Measurements from ENCODE around the gene TCP10L.
"Not testable (repeated sequence)": the region's sequence is repeated elsewhere in the genome, so short reads cannot be mapped to it uniquely, and the experiment has no call there.

TCP10L gene, protein sequence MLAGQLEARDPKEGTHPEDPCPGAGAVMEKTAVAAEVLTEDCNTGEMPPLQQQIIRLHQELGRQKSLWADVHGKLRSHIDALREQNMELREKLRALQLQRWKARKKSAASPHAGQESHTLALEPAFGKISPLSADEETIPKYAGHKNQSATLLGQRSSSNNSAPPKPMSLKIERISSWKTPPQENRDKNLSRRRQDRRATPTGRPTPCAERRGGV

GRCh38 chr21:32585042-32585710, at the start of gene TCP10L:
Gene TCP10L, minus strand, starts transcription at chr21:32585523. Its CDS starts 1,219 bp downstream, at chr21:32584304.
- no peak for DNase-seq (ENCODE audit: low spot score)
- TF ChIP-seq CTCF (IDR thresholded peaks at IDR 0.05; ENCODE audit: extremely low read depth, missing control alignments), result no peak

- TF ChIP-seq CTCF (IDR thresholded peaks at IDR 0.05; ENCODE audit: extremely low read depth, missing control alignments), result no peak
Observed at GRCh38 chr21:32626621-32627196, 41.4 kb upstream of the TCP10L start.

DNA sequence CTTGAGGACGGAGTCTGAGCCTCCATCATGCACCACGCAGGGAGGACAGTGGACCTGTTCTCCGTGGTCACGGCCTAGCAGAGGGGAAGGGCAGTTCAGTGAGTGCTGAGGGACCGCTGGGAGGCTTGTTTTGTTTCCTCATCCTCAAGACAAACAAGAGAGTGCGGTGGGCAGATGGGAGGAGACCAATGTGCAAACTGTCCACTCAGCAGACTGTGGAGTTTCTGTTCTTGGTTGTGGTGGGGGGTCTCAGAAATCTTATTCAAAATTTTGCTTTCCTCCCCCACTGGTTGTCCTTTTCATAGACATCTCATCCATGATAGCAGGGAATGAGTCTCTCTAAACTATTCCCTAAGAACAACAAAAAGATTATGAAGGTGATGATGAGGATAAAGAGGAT, 32.9 kb upstream of the TCP10L start:
- not testable (repeated sequence) for DNase-seq (ENCODE audit: low spot score)

More at GRCh38 chr21:32626621-32627196, 41.4 kb upstream of the TCP10L start:
- DNase-seq (ENCODE audit: low spot score), result no peak

DNA sequence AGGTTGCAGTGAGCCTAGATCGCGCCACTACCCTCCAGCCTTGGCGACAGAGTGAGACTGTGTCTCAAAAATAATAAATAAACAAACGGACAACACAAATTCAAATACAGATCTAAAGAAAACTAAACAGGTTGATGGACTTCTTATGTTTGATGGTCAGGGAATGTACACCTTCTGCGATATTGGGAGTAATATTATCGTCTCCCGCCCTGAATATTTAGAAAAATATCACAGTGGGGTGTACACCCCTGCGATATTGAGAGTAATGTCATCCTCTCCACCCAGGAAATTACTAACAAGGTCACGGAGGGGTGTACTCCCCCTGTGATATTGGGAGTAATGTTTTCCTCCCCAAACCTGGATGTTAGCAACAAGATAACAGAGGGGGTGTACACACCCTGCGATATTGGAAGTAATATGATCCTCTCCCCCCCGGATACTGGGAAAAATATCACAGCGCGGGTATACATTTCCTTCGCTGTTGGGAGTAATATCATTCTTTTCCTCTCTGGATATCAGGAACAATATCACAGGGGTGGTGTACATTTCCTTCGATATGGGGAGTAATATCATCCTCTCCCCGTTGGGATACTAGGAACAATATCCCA, 28.2 kb upstream of the TCP10L start:
- DNase-seq (ENCODE audit: low spot score), result no peak
- TF ChIP-seq CTCF (IDR thresholded peaks at IDR 0.05; ENCODE audit: extremely low read depth, missing control alignments), result no peak

- no peak for DNase-seq (ENCODE audit: low spot score)
- TF ChIP-seq CTCF (IDR thresholded peaks at IDR 0.05; ENCODE audit: extremely low read depth, missing control alignments), result no peak
Observed at GRCh38 chr21:32612999-32613337, 27.6 kb upstream of the TCP10L start.

GRCh38 chr21:32612075-32612998, 27.0 kb upstream of the TCP10L start, which contains the start of gene CFAP298:
Gene CFAP298, minus strand, starts transcription at chr21:32612377. Its CDS starts 134 bp downstream, at chr21:32612243.
- TF ChIP-seq CTCF (IDR thresholded peaks at IDR 0.05; ENCODE audit: extremely low read depth, missing control alignments), result no peak
- peak; percentile 88 for DNase-seq (ENCODE audit: low spot score)

DNA sequence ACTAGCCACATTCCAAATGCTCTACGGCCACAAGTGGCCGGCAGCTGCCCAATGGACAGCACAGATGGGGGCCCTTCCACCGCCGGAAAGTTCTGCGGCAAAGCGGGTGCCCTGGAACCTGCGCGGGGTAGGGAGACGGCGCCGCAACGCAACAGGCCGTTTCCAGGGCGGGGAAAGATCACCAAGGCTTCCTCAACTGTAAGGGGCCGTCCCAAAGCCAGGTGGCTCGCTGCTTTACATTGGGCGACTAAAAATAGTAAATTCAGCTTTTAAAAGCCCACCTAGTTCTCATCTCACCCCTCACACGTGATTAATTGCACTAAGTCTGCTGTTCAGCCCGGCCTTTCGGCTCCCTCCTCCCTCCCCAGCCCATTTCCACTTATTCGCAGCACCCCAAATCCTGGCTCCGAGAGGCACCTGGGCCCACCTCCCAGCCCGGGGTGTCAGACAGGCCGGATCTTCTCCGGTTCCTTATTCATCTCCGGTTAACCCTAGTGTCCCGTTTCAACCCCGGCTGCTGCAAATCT, 26.2 kb upstream of the TCP10L start:
- no peak for TF ChIP-seq CTCF (IDR thresholded peaks at IDR 0.05; ENCODE audit: extremely low read depth, missing control alignments)
- peak; percentile 49 for DNase-seq (ENCODE audit: low spot score)

- DNase-seq (ENCODE audit: low spot score), result not testable (repeated sequence)
Observed at GRCh38 chr21:32610940-32611339, 25.6 kb upstream of the TCP10L start.
